Lower lobe of right lung (tissue), 2 donors: Measurements from ENCODE around the gene NSG2. TPM values are rescaled to one million over a fixed set of nuclear protein-coding genes. Genes with fewer than 3 reads are reported as not detected.

Experiments used
- ATAC-seq, 2 donors: fragments of 200-7000 bp; cut with Tn5 transposase; one replicate each; pipeline ENCODE4 v1.9.1; 2020 to 2022; ENCODE audit warnings: mild to moderate bottlenecking in 2 of 2, moderate library complexity in 2 of 2
- DNase-seq: peaks from one replicate; pipeline ENCODE4 v3.0.0-alpha.2; 2020
- H3K27ac ChIP-seq: fragments of 200-600 bp; one replicate; pipeline ENCODE4 v1.8.0; 2022
- H3K27me3 ChIP-seq: fragments of 200-600 bp; one replicate; pipeline ENCODE4 v1.8.0; 2022; ENCODE audit warnings: low read depth
- H3K36me3 ChIP-seq: fragments of 200-600 bp; one replicate; pipeline ENCODE4 v1.8.0; 2022; ENCODE audit warnings: mild to moderate bottlenecking
- H3K4me1 ChIP-seq: fragments of 200-600 bp; one replicate; pipeline ENCODE4 v1.8.0; 2022
- H3K4me3 ChIP-seq: fragments of 200-600 bp; one replicate; pipeline ENCODE4 v1.8.0; 2022; ENCODE audit warnings: mild to moderate bottlenecking
- H3K9me3 ChIP-seq: fragments of 200-600 bp; one replicate; pipeline ENCODE4 v1.8.0; 2022
- intact Hi-C: fragments of 100-400 bp; cut with DNase I; formaldehyde crosslinking; loops from one replicate; pipeline ENCODE4 v1.11.0; 2022
- total RNA-seq: library from RNA; stranded (reverse); fragmentation: NEBNext Ultra II Directional; extraction: Animal tissue kit (Norgen Biotek cat#: 25700); gene quantifications from one replicate; pipeline ENCODE4 v1.2.1, GENCODE V29; 2021
- TF ChIP-seq, protein P1 (sequence below): fragments of 200-600 bp; IDR thresholded peaks from one replicate; pipeline ENCODE4 v1.8.0; 2022; ENCODE audit warnings: antibody characterized with exemption, mild to moderate bottlenecking
- donor health status: DM: no; HTN: yes; CAD: no; lungs with severe emphysema.

The NSG2 gene
- total RNA-seq, 1 donor from 2014 or later: not detected

DNA sequence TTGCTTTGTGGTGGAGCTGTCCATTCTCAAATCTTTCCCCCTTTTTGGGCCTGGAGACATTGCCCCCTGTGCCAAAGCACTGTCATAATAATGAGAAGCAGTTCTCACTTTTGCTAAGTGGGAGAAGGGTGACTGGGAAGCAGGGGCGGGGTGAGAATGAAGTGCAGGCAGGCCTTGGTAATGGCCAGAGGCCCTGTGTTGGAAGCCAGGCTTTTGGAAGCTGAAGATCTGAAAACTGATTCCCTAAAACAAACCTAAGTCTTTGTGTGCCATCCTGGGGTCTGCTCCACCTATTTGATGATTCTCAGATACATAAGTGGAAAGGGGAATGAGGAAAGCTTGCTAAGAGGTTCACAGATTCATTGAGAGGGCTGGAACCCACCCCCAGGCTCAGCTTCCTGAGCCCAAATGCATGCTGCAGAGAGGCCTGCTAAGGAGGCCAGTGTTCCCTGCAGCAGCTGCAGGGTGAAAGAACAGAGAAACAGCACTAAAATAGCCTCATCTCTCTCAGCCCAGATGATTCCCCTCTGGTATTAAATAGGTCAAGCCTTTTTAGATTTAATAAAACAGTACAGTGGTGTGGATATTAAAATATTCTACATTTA, 75.0 kb downstream of the NSG2 start:
- Histone ChIP-seq H3K36me3 (no peaks in the 10 kb centered on the region), H3K27ac (no peak overlapping the region), H3K4me1 (no peaks in the 10 kb centered on the region), H3K4me3 (no peak overlapping the region), H3K27me3 (no peaks in the 10 kb centered on the region), H3K9me3 (no peaks in the 10 kb centered on the region)
- intact Hi-C loops: no loop called here
- ATAC-seq: no peak
- DNase-seq: no peak
- TF ChIP-seq, protein P1, sequence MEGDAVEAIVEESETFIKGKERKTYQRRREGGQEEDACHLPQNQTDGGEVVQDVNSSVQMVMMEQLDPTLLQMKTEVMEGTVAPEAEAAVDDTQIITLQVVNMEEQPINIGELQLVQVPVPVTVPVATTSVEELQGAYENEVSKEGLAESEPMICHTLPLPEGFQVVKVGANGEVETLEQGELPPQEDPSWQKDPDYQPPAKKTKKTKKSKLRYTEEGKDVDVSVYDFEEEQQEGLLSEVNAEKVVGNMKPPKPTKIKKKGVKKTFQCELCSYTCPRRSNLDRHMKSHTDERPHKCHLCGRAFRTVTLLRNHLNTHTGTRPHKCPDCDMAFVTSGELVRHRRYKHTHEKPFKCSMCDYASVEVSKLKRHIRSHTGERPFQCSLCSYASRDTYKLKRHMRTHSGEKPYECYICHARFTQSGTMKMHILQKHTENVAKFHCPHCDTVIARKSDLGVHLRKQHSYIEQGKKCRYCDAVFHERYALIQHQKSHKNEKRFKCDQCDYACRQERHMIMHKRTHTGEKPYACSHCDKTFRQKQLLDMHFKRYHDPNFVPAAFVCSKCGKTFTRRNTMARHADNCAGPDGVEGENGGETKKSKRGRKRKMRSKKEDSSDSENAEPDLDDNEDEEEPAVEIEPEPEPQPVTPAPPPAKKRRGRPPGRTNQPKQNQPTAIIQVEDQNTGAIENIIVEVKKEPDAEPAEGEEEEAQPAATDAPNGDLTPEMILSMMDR: no peak

DNA sequence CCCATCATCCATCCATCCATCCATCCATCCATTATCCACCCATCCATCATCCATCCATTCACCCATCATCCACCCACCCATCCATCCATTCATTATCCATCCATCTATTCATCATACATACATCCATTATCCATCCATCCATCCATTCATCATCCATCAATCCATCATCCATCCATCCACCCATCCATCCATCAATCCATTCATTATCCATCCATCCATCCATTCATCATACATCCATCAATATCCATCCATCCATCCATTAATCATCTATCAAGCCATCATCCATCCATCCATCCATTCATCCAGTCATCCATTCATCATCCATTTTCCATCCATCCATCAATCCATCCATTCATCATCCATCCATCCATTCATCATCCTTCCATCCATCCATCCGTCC, 89.0 kb downstream of the NSG2 start:
- intact Hi-C loops: no loop called here
- TF ChIP-seq, protein P1: no peak
- Histone ChIP-seq H3K27me3 (no peaks in the 10 kb centered on the region), H3K4me1 (no peaks in the 10 kb centered on the region), H3K36me3 (no peaks in the 10 kb centered on the region), H3K27ac (no peak overlapping the region), H3K4me3 (no peak overlapping the region), H3K9me3 (no peaks in the 10 kb centered on the region)
- no peak for DNase-seq
- ATAC-seq: no peak

DNA sequence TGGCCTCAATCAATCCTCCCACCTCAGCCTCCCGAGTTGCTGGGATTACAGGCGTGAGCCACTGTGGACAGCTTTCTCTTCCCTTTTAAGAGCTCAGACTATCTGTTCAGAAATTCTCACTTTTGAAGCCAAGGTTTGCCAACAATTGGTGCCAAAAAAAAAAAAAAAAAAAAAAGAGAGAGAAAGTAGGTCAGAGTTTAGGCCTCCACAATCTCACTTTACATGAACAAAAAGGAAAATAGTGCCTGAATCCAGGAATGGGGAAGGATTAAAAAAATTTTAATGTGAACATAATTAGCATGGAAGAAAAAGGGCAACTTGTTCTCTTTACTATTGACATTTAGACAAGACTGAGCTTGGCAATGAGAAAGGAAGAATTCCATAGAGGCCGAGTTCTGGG, 94.1 kb downstream of the NSG2 start:
- DNase-seq: no peak
- no peak for ATAC-seq
- intact Hi-C loops: no loop called here
- H3K4me3 ChIP-seq: no peak overlapping the region
- TF ChIP-seq, protein P1: no peak
- no peaks in the 10 kb centered on the region for H3K9me3 ChIP-seq
- no peaks in the 10 kb centered on the region for H3K4me1 ChIP-seq
- H3K36me3 ChIP-seq: no peaks in the 10 kb centered on the region
- no peaks in the 10 kb centered on the region for H3K27me3 ChIP-seq
- no peak overlapping the region for H3K27ac ChIP-seq

DNA sequence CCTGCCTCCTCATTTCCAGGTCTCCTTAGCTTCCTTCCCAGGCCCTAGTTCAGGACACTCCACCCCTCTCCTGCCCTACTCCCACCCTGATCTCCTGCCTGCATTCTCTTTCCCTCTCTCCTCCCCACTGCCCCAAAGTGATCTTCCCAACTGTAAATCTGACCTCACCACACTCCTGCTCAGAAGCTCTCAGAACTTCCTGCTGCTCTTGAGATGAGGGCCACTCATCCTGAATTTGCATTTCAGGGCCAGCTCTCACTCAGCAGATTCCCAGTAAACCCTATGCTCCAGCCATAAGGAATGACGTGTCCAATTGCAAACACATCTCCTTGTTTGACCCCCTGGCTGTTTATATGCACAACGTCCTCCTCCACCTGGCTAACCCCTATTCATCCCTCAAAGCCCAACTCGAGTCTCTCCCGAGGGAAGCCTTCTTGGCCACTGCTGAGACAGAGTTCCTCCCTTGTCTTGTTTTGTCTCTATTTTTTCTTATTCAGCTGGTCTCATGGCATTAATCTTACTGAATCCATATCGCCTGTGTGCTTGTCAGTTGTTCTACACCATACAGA, 95.0 kb downstream of the NSG2 start:
- TF ChIP-seq, protein P1: no peak
- H3K36me3 ChIP-seq: no peaks in the 10 kb centered on the region
- intact Hi-C loops: no loop called here
- H3K4me1 ChIP-seq: no peaks in the 10 kb centered on the region
- no peaks in the 10 kb centered on the region for H3K27me3 ChIP-seq
- ATAC-seq (peak; percentile 52 to 78), DNase-seq (no peak)
- no peak overlapping the region for H3K4me3 ChIP-seq
- H3K27ac ChIP-seq: no peak overlapping the region
- no peaks in the 10 kb centered on the region for H3K9me3 ChIP-seq

DNA sequence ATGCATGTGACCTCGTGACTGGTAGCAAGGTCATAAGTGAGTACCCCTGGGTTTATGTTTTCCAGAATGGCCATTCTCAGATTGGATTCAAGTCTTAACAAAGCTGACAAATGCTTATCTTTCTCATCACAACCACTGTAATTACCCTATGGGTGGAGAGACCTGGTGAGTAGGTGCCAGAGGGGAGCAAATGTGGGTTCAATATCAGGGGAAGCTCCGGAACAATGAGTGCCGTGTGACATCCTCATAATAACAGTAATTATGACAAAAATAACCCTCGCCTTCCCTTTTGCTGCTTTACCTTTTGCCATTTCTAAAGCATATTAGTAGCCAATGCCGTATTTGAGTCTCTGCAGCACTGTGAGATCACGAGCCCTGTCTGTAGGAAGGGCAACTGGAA, 95.9 kb downstream of the NSG2 start:
- Histone ChIP-seq H3K27me3 (no peaks in the 10 kb centered on the region), H3K4me3 (no peak overlapping the region), H3K4me1 (no peaks in the 10 kb centered on the region), H3K27ac (no peak overlapping the region), H3K9me3 (no peaks in the 10 kb centered on the region), H3K36me3 (no peaks in the 10 kb centered on the region)
- TF ChIP-seq, protein P1: no peak
- ATAC-seq (no peak), DNase-seq (no peak)
- intact Hi-C loops: no loop called here
